GM12878 (cell line): ENCODE data around the gene EYA2. TPM values are rescaled to one million over a fixed set of nuclear protein-coding genes. Genes with fewer than 3 reads are reported as not detected.

ENCODE experiments used
- ATAC-seq: fragments of 200-7000 bp; cut with Tn5 transposase; 3 replicates; pipeline ENCODE4 v1.9.1; 2020; ENCODE audit warnings: mild to moderate bottlenecking, moderate library complexity
- BruUV-seq: library from RNA; stranded (reverse); fragments of 400-500 nt; replicated peaks from 2 replicates; lab custom pipeline; 2021; lab: Mats Ljungman, UMichigan
- CTCF ChIA-PET: fragments of 300-600 bp; sonication (Branson Sonifier 250); formaldehyde crosslinking; extraction: SDS; loops from one replicate; lab custom pipeline; 2021; ENCODE audit warnings: inconsistent platforms; lab: Yijun Ruan, JAX
- POLR2A ChIA-PET: fragments of 350-600 bp; formaldehyde crosslinking; extraction: SDS; loops from one replicate; lab custom pipeline; 2021; ENCODE audit warnings: inconsistent platforms; lab: Charles Lee
- RAD21 ChIA-PET: fragments of 300-600 bp; sonication (Branson Sonifier 250); formaldehyde crosslinking; loops from one replicate; lab custom pipeline; 2023; ENCODE audit warnings: antibody characterized with exemption; ENCODE audit not compliant: unreplicated experiment; lab: Charles Lee
- SMC1A ChIA-PET: fragments of 300-600 bp; sonication (Branson Sonifier 250); formaldehyde crosslinking; loops from one replicate; lab custom pipeline; 2023; ENCODE audit not compliant: unreplicated experiment, uncharacterized antibody; lab: Charles Lee
- DNase-seq: peaks from one replicate; pipeline ENCODE4 v3.0.0-alpha.2; 2011; ENCODE audit warnings: low read depth, low spot score
- FAIRE-seq: peaks from 3 replicates; lab custom pipeline; 2011; peaks lifted over from hg19 to GRCh38; lab: Jason Lieb, UNC
- H2AFZ ChIP-seq: 2 replicates; pipeline ENCODE4 v1.6.0; 2011; ENCODE audit warnings: low read depth, low read length, control low read depth; ENCODE audit not compliant: control insufficient read depth
- H3K27ac ChIP-seq: 2 replicates; pipeline ENCODE4 v1.5.1; 2011; ENCODE audit warnings: control low read depth; ENCODE audit not compliant: control insufficient read depth, insufficient read depth
- H3K27me3 ChIP-seq, 2 experiments: replicated peaks in 1 of 2; 2 replicates each; pipeline versions ENCODE4 v1.6.0 to v1.6.1; 2011; ENCODE audit warnings: low read length in 1 of 2; ENCODE audit not compliant: control insufficient read depth in 2 of 2, insufficient read depth in 2 of 2
- H3K36me3 ChIP-seq, 2 experiments: 2 replicates each; pipeline ENCODE4 v1.5.1; 2011; ENCODE audit warnings: low read length in 1 of 2; ENCODE audit not compliant: control insufficient read depth in 2 of 2, insufficient read depth in 2 of 2
- H3K4me1 ChIP-seq: 2 replicates; pipeline ENCODE4 v1.6.1; 2011; ENCODE audit warnings: mild to moderate bottlenecking, low read length, moderate library complexity, mixed read lengths; ENCODE audit not compliant: control insufficient read depth, insufficient read depth
- H3K4me2 ChIP-seq: 2 replicates; pipeline ENCODE4 v1.6.0; 2011; ENCODE audit warnings: control low read depth; ENCODE audit not compliant: control insufficient read depth, insufficient read depth
- H3K4me3 ChIP-seq: fragments of 200-600 bp; sonication (generic); 2 replicates; pipeline ENCODE4 v1.5.1; 2016
- H3K79me2 ChIP-seq: 2 replicates; pipeline ENCODE4 v1.6.0; 2011; ENCODE audit warnings: low read length; ENCODE audit not compliant: control insufficient read depth, insufficient read depth
- H3K9ac ChIP-seq: 2 replicates; pipeline ENCODE4 v1.8.0; 2011; ENCODE audit warnings: low read length, control low read depth, mixed read lengths; ENCODE audit not compliant: control insufficient read depth, insufficient read depth
- H3K9me3 ChIP-seq: replicated peaks from 3 replicates; pipeline ENCODE4 v1.5.1; 2011; ENCODE audit warnings: mild to moderate bottlenecking, low read length; ENCODE audit not compliant: control insufficient read depth, insufficient read depth
- H4K20me1 ChIP-seq: 2 replicates; pipeline ENCODE4 v1.6.0; 2011; ENCODE audit not compliant: control insufficient read depth, insufficient read depth
- LARP7 ChIP-seq: fragments of 450-650 bp; IDR thresholded peaks from 2 replicates; pipeline ENCODE4 v1.6.1; 2017; ENCODE audit warnings: mild to moderate bottlenecking
- WGBS: methylation state at CpG from one replicate; pipeline ENCODE4 v1.1.6; 2016; ENCODE audit warnings: low lambda C conversion rate; ENCODE audit not compliant: insufficient replicate concordance, insufficient coverage; ENCODE audit errors: missing lambda C conversion rate; 5-methylcytosine and 5-hydroxymethylcytosine counted together
- in situ Hi-C: fragments of 300-500 bp; cut with MboI; formaldehyde crosslinking; loops from 9 replicates; pipeline ENCODE4 v1.14.3; 2018; ENCODE audit warnings: mixed read lengths
- intact Hi-C: fragments of 100-400 bp; cut with micrococcal nuclease; formaldehyde crosslinking; loops from one replicate; pipeline ENCODE4 v1.14.2; 2022; ENCODE audit not compliant: unreplicated experiment
- polyA plus RNA-seq, 11 experiments: library from polyadenylated mRNA; depleted of rRNA in 4 of 11; unstranded in 6 of 11; stranded (reverse) in 5 of 11; fragments of >200 nt; fragmentation: Nextera tagmentation in 4 of 11; fragmentation: Illumina TruSeq in 1 of 11; extraction: Ambion mirVana in 4 of 11; extraction: Trizol in 1 of 11; gene quantifications; 1 replicate in 1 of 11; 2 replicates in 10 of 11; pipeline versions ENCODE4 v1.2.1 to v1.2.3, GENCODE V29; 2011 to 2016; ENCODE audit warnings: inconsistent platforms in 2 of 11, missing spikeins in 2 of 11, low read depth in 1 of 11
- total RNA-seq, 4 experiments: library from RNA; depleted of rRNA in 3 of 4; stranded (reverse); fragments of >200 nt in 3 of 4; fragmentation: Illumina TruSeq in 1 of 4; extraction: Trizol in 1 of 4; gene quantifications; 2 replicates each; pipeline versions ENCODE4 v1.2.1 to v1.2.3, GENCODE V29; 2013 to 2021
- TF ChIP-seq, protein P1 (sequence below): fragments of 450-650 bp; IDR thresholded peaks from 2 replicates; pipeline ENCODE4 v1.6.1; 2016; ENCODE audit warnings: mild to moderate bottlenecking, moderate library complexity, borderline replicate concordance

Gene EYA2
- total and polyA plus RNA-seq, 10 of the 15 experiments (the other 5 are each of a cell fraction or from before 2014, with no cell fraction given), result 0.20 TPM; not detected in 9

DNA sequence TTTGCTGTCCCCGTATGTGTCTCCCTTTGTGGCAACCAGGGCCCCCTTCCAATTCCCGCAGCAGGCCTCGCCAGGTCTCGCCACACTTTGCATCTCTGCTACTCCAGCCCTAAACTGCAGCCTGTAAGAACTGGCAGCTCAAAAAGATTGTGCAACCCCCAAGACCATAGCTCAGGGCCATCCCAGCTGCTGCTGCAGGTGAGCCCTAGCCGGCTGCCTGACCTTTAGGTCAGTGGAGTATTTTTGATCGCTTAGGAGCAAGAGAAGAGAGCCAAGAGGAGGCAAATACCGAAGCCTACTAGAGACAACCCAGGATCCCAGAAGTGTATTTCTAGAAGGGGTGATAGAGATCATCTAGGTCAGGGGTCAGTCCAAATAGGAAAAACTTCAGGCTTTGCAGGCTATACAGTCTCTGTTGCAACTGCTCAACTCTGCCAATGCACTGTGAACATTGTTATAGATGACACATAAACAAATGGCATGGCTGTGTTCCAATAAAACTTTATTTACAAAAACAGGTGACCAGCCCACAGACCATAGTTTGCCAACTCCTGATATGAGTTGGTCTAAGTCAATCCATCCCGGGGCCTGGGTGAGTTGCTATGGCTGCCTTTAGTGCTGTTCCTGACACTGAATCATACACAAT, 138.4 kb downstream of the EYA2 start:
- no peaks in the 10 kb centered on the region; the same call in 1 of the 3 replicates for H3K9me3 ChIP-seq
- no peaks in the 10 kb centered on the region for H3K4me1 ChIP-seq
- SMC1A ChIA-PET, result no interaction called here
- no peaks in the 10 kb centered on the region for H3K79me2 ChIP-seq
- H3K27me3 ChIP-seq, result no peaks in the 10 kb centered on the region; a peak in 2 of 4 replicates
- H3K9ac ChIP-seq, result no peak overlapping the region
- BruUV-seq, result no TSS peak
- ATAC-seq (no peak), FAIRE-seq (no peak), DNase-seq (no peak)
- in situ Hi-C loops, result no loop called here
- no peak overlapping the region for H3K4me2 ChIP-seq
- 50% methylated on average over 8 of the region's 8 CpGs for WGBS
- H4K20me1 ChIP-seq, result no peaks in the 10 kb centered on the region
- intact Hi-C loops, result loop anchor here (10.0 kb wide), 1 partner anchor 58 kb away; no protein-coding TSS in a partner anchor
- no peaks in the 10 kb centered on the region for H3K36me3 ChIP-seq
- H2AFZ ChIP-seq, result no peak overlapping the region
- no peak overlapping the region for H3K27ac ChIP-seq
- RAD21 ChIA-PET, result no interaction called here
- TF ChIP-seq, protein P1, sequence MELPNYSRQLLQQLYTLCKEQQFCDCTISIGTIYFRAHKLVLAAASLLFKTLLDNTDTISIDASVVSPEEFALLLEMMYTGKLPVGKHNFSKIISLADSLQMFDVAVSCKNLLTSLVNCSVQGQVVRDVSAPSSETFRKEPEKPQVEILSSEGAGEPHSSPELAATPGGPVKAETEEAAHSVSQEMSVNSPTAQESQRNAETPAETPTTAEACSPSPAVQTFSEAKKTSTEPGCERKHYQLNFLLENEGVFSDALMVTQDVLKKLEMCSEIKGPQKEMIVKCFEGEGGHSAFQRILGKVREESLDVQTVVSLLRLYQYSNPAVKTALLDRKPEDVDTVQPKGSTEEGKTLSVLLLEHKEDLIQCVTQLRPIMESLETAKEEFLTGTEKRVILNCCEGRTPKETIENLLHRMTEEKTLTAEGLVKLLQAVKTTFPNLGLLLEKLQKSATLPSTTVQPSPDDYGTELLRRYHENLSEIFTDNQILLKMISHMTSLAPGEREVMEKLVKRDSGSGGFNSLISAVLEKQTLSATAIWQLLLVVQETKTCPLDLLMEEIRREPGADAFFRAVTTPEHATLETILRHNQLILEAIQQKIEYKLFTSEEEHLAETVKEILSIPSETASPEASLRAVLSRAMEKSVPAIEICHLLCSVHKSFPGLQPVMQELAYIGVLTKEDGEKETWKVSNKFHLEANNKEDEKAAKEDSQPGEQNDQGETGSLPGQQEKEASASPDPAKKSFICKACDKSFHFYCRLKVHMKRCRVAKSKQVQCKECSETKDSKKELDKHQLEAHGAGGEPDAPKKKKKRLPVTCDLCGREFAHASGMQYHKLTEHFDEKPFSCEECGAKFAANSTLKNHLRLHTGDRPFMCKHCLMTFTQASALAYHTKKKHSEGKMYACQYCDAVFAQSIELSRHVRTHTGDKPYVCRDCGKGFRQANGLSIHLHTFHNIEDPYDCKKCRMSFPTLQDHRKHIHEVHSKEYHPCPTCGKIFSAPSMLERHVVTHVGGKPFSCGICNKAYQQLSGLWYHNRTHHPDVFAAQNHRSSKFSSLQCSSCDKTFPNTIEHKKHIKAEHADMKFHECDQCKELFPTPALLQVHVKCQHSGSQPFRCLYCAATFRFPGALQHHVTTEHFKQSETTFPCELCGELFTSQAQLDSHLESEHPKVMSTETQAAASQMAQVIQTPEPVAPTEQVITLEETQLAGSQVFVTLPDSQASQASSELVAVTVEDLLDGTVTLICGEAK, result peak; percentile 53; the same call in 1 of the 2 replicates
- TF ChIP-seq LARP7, result no peak
- no peak overlapping the region for H3K4me3 ChIP-seq
- POLR2A ChIA-PET, result no interaction called here
- CTCF ChIA-PET, result no interaction called here
